CD4-positive, alpha-beta T cell treated with Interferon gamma for 1 hour (primary cell): ENCODE data around the gene RAB1B.
"Not testable (repeated sequence)": the region's sequence is repeated elsewhere in the genome, so short reads cannot be mapped to it uniquely, and the experiment has no call there.

ENCODE experiments used
- DNase-seq: peaks from one replicate; pipeline ENCODE4 v3.0.0-alpha.2; 2020

Gene RAB1B

DNA sequence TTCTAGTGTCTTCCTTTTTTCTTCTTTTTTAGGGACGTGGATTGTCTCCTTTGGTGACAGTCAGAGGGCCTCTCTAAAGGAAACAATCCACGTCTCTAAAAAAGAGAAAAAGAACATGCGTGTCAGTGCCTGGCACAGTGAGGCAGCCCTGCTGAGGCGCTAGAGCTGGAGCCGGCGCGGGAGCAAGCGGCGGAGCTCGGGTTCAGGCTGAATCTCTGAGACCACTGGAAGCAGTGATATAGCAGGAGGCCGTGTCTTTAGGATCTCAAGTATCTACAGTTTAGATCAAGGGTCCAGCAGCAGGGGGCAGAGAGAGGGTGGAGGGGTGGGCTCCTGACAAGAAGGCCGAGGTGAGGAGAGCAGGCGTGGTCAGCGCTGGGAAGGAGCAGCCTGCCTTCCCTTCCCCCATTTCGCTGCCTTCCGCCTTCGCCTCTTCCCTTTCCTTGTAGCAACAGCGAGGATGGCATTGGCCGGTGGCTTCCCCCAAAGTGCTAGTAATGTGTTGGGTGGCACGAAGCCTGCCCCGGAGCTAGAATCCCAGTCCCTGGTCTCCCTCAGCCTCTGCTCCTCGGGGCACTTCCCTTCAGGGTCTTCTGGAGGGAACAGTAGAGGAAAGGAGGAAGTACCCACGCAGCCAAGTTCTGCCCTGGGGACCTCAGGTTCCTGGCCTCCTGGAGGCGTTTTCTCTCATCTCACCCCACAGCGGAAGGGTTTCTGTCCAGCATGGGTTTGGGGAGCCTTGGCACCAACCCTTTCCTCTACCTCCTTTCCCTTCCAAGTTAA lies 28.2 kb upstream of the RAB1B start:
- no peak for DNase-seq

- no peak for DNase-seq
Measured at GRCh38 chr11:66240781-66241136, 27.7 kb upstream of the RAB1B start.

GRCh38 chr11:66242095-66242765 lies 26.2 kb upstream of the RAB1B start:
- DNase-seq: no peak

- DNase-seq: no peak
Measured at GRCh38 chr11:66243782-66244535, 24.5 kb upstream of the RAB1B start.

- no peak for DNase-seq
Measured at GRCh38 chr11:66247295-66247694, 21.1 kb upstream of the RAB1B start.

DNA sequence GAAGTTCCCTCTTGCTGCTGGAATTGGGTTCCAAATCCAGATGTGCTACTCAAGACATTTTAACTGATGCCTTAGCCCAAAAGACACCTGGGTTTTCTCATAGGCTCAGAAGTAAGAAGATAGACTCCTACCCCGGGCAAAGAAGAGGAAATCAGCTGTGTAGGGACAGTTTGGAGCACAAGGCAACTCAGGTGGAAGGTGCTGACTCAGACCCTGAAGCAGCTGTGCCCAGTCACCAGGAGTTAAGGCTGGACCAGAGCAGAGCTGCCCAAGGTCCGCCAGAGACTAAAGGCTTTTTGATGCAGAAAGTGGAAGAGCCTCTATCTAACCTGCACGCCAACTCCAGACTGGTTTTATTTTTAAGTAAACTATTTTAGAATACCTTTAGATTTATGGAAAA lies 20.6 kb upstream of the RAB1B start:
- DNase-seq: no peak

GRCh38 chr11:66248903-66249302 lies 19.5 kb upstream of the RAB1B start:
- no peak for DNase-seq

- no peak for DNase-seq
Measured at GRCh38 chr11:66251809-66252208, 16.6 kb upstream of the RAB1B start.

DNA sequence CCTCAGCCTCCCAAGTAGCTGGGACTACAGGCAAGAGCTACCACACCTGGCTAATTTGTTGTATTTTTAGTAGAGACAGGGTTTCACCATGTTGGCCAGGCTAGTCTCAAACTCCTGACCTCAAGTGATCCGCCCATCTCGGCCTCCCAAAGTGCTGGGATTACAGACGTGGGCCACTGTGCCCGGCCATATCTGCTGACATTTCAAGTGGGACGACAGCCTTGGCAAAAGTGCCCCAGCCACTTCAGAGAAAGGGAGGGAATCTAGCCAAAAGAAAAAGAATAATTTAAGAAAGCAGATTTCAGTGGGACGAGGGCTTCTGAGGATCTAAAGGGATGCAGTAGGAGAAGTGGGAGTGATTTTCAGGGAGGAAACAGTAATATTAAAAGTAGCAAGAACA lies 15.4 kb upstream of the RAB1B start:
- not testable (repeated sequence) for DNase-seq

GRCh38 chr11:66258473-66258893 lies 10.0 kb upstream of the RAB1B start:
- no peak for DNase-seq

GRCh38 chr11:66259225-66259624 lies 9.2 kb upstream of the RAB1B start:
- DNase-seq: no peak

- DNase-seq: no peak
Measured at GRCh38 chr11:66259956-66260355, 8.5 kb upstream of the RAB1B start.

- no peak for DNase-seq
Measured at GRCh38 chr11:66261578-66261977, 6.9 kb upstream of the RAB1B start.

GRCh38 chr11:66262191-66262590 lies 6.2 kb upstream of the RAB1B start:
- no peak for DNase-seq

DNA sequence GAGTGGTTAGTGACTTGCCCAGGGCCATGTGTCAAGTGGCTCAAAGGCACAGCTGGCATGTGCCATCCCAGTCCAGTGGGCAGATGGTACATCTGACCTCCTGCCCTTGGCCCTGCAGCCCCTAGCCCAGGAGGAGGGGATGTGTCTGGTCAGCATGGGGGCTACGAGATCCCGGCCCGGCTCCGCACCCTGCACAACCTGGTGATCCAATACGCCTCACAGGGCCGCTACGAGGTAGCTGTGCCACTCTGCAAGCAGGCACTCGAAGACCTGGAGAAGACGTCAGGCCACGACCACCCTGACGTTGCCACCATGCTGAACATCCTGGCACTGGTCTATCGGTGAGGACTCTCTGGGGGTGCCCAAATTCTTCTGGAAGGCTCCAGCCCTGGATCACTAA lies 5.7 kb upstream of the RAB1B start:
- DNase-seq: no peak

DNA sequence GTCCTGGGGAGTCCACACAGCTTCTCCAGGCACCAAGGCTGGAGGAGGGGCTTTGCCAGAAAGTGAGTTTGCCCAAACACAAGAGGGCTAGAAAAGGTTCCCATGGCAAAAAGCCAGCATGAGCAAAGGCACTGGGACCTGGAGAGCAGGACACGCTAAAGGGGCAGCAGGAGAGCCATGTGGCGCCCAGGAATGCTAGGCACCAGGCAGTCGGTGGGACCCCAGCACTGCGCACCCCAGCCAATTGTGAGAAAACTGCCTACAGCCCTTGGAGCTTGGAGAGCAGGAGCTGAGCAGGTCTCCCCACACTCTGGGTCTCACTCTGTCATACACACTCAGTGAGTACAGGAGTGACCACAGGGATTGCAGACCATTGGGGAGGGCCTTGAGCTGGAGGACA lies 5.2 kb upstream of the RAB1B start:
- no peak for DNase-seq

DNA sequence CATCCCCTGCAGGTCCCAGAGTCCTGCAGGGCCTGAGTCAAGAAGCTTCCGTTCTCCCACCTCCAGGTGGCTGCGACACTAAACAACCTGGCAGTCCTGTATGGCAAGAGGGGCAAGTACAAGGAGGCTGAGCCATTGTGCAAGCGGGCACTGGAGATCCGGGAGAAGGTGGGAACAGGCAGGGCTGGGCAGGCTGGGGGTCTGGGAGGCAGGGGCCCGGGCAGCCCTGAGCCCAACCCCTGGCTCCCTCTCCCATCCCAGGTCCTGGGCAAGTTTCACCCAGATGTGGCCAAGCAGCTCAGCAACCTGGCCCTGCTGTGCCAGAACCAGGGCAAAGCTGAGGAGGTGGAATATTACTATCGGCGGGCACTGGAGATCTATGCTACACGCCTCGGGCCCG lies 4.7 kb upstream of the RAB1B start:
- no peak for DNase-seq

GRCh38 chr11:66264383-66264782 lies 4.1 kb upstream of the RAB1B start:
- no peak for DNase-seq

GRCh38 chr11:66264914-66265313 lies 3.5 kb upstream of the RAB1B start:
- peak; percentile 14 for DNase-seq

- DNase-seq: no peak
Measured at GRCh38 chr11:66265531-66266377, 2.7 kb upstream of the RAB1B start.

DNA sequence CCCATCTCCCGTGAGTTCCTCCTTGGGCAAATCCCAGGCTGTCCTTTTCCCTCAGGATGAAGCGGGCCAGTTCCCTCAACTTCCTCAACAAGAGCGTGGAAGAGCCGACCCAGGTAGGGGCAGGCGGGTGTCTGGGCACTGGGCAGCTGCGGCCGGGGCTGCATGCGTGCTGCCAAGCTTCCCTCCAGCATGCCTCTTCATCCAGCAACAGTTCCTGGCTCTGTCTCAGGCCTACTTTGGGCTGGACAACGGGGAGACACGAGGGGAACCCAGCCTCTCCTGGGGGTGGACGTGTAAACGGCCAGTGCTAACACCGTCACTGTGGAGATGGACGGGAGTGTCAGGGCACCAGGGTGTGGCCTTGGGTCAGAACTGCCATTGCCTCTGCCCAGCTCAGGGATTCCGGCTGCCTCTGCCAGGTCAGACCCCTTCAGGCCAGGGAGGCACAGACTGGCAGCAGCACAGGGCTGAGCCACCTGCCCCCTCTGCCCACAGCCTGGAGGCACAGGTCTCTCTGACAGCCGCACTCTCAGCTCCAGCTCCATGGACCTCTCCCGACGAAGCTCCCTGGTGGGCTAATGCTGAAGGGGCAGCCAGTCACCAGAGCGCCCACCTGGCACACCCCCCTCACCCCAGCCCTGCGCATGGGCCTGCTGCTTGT lies 1.9 kb upstream of the RAB1B start:
- DNase-seq: no peak

DNA sequence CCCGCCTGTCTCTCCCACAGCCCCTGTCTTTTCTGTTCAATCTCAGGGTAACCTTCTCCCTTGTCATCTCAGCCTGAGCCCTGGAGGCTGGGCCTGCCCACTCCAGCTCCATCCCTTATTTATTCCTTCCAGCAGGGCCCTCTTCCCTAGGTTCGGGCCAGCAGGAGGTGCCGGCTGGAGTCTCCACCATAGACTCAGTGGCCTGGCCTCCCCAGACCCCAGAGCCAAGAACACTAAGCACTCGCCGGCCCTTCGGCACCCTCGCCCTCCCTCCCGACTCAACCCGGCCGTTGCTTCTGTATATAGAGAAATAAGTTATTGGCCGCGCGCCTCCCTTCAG lies 1.4 kb upstream of the RAB1B start:
- DNase-seq: no peak
